Activated naive CD8-positive, alpha-beta T cell (primary cell): ENCODE results near the gene RASAL1.

Experiments used
- H3K27ac Mint-ChIP-seq: one replicate; pipeline ENCODE4 v1.8.0; 2021; ENCODE audit warnings: mixed read lengths
- H3K27me3 Mint-ChIP-seq: one replicate; pipeline ENCODE4 v1.8.0; 2021; ENCODE audit warnings: mixed read lengths
- H3K36me3 Mint-ChIP-seq: one replicate; pipeline ENCODE4 v1.8.0; 2021; ENCODE audit warnings: mixed read lengths
- H3K4me1 Mint-ChIP-seq: one replicate; pipeline ENCODE4 v1.8.0; 2021; ENCODE audit warnings: low read depth, mixed read lengths
- H3K4me3 Mint-ChIP-seq: one replicate; pipeline ENCODE4 v1.8.0; 2021; ENCODE audit warnings: mild to moderate bottlenecking, mixed read lengths
- H3K9me3 Mint-ChIP-seq: one replicate; pipeline ENCODE4 v1.8.0; 2021; ENCODE audit warnings: low read depth, mixed read lengths

The RASAL1 gene

DNA sequence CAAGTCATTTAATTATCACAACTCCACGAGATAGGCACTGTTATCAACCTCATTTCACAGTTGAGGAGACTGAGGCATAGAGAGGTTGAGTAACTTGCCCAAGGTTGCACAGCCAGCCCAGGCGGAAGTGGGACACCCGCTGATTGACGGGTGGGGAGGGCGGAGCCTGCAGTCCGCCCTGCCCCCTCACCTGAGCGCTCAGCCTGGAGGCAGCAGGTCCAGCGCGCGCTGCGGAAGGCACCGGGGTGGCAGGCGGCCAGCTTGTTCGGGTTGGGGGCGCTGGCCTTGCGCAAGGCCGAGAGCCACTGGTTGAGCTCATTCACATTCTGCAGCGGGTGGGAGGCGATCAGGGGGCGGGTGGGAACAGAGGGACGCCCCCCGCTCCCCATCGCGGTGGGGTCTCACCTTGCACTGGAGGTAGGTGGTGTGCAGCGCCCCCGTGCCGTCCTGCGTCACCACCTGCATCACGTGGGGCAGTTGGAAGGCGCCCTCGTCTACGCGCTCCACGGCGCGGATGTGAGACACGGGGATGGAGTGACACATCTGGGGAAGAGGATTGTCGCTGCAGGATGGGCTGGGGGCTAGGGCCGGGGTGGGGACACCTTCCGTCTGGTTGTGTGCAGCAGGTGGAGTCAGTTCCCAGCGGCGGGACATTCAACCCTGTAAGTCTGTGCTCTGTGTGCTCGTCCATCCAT is 31.7 kb downstream of the RASAL1 start:
- H3K27ac Mint-ChIP-seq = peak overlapping the region; percentile 50
- H3K9me3 Mint-ChIP-seq = no peaks in the 10 kb centered on the region

DNA sequence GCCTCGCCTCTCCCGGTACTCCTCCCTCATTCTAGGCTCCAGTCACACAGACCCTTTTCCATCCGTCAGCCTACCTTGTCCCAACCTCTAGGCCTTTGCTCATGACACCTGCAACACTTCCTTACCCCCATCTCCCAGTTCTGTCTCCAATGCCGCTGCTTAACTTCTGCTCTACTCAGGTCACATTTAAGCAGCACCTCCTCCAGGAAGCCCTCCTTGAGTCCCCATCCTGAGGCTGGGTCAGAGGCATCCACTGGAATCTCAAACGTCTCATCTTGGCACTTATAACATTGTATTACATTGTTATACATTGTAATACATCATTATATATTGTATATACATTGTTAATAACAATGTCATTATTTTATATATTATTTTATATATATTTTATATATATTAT is 32.8 kb downstream of the RASAL1 start:
- Mint-ChIP-seq H3K27ac (no peak overlapping the region), H3K9me3 (no peaks in the 10 kb centered on the region), H3K36me3 (no peaks in the 10 kb centered on the region), H3K27me3 (no peaks in the 10 kb centered on the region), H3K4me1 (peaks cover 14% of the 10 kb centered on the region), H3K4me3 (no peak overlapping the region)

More for the DNA sequence above, 31.7 kb downstream of the RASAL1 start:
- Mint-ChIP-seq H3K4me3 (peak overlapping the region; percentile 72), H3K4me1 (peaks cover 6% of the 10 kb centered on the region), H3K27me3 (no peaks in the 10 kb centered on the region), H3K36me3 (no peaks in the 10 kb centered on the region)

DNA sequence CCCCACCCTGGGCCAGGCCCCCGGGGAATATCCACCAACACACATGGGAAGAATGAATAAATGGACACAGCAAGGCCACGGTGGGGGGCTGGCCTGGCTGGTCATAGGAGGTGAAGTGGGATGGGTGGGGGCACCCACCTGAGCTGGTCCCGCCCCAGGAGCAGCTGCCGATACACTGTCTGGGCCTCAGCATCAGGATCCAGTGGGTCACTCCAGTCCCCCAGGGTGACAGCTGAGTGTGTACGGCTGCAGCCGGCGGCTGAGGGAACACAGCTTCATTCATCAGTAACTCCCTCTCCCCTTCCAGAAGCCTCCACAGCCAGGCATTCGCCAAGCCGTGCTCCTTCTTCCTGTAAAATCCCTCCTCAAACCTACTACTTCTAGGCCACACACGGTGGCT is 33.8 kb downstream of the RASAL1 start:
- Mint-ChIP-seq H3K27me3 (no peaks in the 10 kb centered on the region), H3K9me3 (no peaks in the 10 kb centered on the region), H3K27ac (no peak overlapping the region), H3K36me3 (no peaks in the 10 kb centered on the region), H3K4me1 (peaks cover 14% of the 10 kb centered on the region), H3K4me3 (no peak overlapping the region)

DNA sequence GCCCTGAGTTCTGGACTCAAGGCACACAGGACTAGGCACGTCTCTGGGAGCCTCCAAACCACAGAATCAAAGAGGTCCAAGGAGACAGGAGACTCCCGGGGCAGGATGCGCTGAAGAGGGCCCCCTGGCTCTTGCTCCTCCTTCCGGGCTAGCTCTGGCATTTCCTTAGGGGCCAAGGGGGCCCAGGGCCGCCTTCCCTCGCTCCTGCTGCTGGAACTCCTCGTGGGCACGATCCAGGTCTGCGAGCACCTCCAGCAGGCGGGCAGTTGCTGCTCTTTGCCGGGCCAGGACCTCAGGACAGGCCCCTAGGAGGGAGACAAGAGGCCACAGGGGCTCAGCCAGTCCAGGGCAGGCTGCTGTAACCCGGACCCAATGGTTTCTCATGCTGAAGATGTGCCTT is 35.8 kb downstream of the RASAL1 start:
- peaks cover 14% of the 10 kb centered on the region for H3K4me1 Mint-ChIP-seq
- H3K27me3 Mint-ChIP-seq = no peaks in the 10 kb centered on the region
- H3K36me3 Mint-ChIP-seq = no peaks in the 10 kb centered on the region
- H3K27ac Mint-ChIP-seq = no peak overlapping the region
- no peak overlapping the region for H3K4me3 Mint-ChIP-seq
- H3K9me3 Mint-ChIP-seq = no peaks in the 10 kb centered on the region

DNA sequence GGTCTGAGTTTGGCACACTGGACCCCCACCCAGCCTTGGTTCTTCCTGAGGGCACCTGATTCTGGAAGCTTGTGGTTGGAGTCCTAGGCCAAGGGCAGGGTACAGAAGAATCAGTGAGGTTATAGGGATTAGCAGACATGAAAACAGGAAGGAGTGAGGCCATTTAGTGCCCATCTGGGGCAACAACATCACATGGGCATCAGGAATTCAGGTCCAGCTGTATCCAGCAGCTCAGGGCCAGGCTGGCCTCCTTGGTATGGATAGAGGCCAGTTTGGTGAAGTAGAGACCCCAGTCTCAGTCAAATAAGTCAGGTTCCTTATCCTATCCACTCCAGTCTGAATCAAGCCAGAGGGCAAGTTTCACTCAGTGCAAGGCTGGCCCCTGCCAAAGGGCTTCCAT is 36.2 kb downstream of the RASAL1 start:
- Mint-ChIP-seq H3K36me3 (no peaks in the 10 kb centered on the region), H3K4me3 (no peak overlapping the region), H3K27ac (no peak overlapping the region), H3K27me3 (no peaks in the 10 kb centered on the region), H3K4me1 (peaks cover 13% of the 10 kb centered on the region), H3K9me3 (no peaks in the 10 kb centered on the region)

DNA sequence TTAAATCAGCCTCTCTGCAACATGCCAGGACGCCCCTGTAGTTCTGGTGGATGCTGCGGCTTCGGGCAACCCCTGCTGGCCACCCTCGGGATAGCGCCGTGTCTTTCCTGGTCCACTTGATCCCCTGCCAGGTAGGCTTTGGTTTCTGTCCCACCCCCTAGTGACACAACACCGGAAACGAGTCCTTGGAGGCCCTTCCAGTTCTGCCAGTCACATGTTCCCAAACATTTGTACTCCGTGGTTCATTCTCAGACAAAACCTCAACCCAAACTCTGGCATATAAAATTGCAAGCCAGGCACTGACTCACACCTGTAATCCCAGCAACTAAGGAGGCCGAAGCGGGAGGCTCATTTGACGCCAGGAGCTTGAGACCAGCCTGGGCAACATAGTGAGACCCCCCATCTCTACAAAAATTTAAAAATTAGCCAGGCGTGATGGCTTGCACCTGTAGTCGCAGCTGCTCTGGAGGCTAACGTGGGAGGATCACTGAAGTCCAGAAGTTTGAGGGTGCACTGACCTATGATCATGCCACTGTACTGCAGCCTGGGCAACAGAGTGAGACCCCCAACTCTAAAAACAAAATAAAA is 37.0 kb downstream of the RASAL1 start:
- peaks cover 10% of the 10 kb centered on the region for H3K4me1 Mint-ChIP-seq
- no peak overlapping the region for H3K27ac Mint-ChIP-seq
- H3K9me3 Mint-ChIP-seq = no peaks in the 10 kb centered on the region
- no peaks in the 10 kb centered on the region for H3K27me3 Mint-ChIP-seq
- H3K4me3 Mint-ChIP-seq = no peak overlapping the region
- no peaks in the 10 kb centered on the region for H3K36me3 Mint-ChIP-seq

DNA sequence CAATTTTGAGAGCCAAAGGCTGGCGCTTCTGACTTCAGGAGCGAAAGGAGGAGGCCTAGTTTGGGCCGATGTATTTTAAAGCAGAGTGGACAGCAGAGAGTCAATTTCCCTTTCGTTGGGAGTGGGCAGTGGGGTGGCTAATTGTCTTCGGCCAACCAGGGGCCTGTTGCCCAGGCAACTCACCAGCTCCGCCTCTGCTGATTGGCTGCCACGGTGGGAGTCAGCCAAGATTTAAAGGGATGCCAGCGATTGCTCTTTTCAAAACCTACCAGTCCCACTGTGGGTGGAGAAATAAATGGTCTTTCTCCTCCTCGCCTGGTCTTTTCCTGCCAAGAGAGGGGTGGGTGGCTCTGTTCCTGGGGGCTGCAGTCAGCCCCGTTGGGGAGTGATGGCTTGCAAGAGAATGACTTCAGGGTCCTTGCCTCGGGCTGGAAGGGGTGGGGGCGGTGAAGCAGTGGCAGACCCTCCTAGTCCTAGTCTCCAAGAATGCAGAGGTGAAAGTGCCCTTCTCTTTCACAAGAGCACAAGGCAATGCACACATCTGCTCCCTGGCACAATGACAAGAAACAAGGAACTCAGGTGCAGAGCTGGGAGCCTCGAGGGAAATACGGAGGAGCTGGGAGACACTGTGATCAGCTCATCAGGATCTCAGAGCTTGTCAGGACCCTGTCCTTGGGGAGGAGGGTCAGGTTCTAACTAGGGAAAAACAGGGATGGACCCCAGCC is 37.7 kb downstream of the RASAL1 start:
- Mint-ChIP-seq H3K36me3 (no peaks in the 10 kb centered on the region), H3K4me1 (peaks cover 9% of the 10 kb centered on the region), H3K27ac (no peak overlapping the region), H3K27me3 (no peaks in the 10 kb centered on the region), H3K9me3 (no peaks in the 10 kb centered on the region), H3K4me3 (no peak overlapping the region)

DNA sequence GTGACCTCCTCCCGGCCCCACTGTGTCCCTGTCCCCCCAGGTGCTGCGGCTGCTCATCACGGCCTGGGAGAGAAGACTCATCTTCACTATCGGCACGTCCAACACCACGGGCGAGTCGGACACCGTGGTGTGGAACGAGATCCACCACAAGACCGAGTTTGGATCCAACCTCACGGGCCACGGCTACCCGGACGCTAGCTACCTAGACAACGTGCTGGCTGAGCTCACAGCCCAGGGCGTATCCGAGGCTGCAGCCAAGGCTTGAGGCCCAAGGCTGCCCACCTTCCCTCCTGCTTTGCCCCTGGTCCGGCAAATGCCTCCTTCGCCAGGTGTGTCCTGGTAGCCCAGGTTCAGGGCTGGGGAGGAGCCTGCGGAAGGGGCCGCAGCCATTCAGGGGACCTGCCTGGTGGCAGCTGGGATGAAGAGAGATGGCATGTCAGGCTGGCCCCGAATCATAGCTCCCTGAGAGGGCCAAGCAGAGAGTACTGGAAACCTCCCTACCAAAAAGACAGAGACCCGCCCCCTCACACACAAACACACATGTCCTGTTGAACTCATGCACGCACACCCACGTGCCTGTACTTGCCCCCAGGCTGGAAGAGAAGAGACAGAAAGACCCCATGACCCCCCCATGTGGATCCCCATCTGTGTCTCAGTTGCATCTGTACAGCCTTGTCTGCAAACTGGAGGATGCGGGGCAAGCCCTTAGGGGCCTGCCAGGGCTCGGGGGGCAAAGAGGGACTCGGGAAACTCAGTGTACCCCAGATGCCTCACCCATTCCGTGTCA is 38.7 kb downstream of the RASAL1 start:
- Mint-ChIP-seq H3K9me3 (no peaks in the 10 kb centered on the region), H3K27me3 (no peaks in the 10 kb centered on the region), H3K4me3 (no peak overlapping the region), H3K36me3 (no peaks in the 10 kb centered on the region), H3K4me1 (peaks cover 19% of the 10 kb centered on the region), H3K27ac (no peak overlapping the region)

DNA sequence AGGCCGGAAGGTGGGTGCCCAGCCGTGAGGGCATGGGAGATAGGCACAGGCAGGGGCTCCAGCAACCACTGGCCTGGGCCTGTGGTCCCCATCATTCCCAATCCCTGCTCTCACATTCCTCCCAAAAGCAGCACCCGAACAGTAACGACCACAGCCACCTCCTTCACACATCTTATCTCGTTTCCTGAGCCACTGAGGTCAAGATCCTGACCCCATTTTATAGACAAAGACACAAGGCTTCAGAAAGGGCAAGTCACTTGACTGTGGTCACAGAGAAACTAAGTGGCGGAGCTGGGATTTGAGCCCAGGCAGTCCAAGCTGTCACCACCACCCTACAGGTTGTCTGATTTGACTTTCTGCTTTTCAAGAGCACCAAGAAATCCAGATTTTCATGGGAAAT is 40.2 kb downstream of the RASAL1 start:
- Mint-ChIP-seq H3K27me3 (no peaks in the 10 kb centered on the region), H3K4me3 (no peak overlapping the region), H3K36me3 (no peaks in the 10 kb centered on the region), H3K9me3 (no peaks in the 10 kb centered on the region), H3K4me1 (peaks cover 34% of the 10 kb centered on the region), H3K27ac (no peak overlapping the region)

DNA sequence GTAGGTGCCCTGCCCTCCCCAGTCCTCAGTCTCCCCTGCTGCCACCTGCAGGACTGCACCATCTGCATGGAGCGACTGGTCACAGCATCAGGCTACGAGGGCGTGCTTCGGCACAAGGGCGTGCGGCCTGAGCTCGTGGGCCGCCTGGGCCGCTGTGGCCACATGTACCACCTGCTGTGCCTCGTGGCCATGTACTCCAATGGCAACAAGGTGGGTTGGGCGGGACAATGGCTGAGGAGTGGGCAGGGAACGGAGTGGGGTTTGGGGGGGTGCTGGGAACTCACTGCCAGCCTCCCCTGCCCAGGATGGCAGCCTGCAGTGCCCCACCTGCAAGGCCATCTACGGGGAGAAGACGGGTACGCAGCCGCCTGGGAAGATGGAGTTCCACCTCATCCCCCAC is 40.8 kb downstream of the RASAL1 start:
- H3K4me3 Mint-ChIP-seq = no peak overlapping the region
- H3K36me3 Mint-ChIP-seq = no peaks in the 10 kb centered on the region
- no peaks in the 10 kb centered on the region for H3K27me3 Mint-ChIP-seq
- no peaks in the 10 kb centered on the region for H3K9me3 Mint-ChIP-seq
- no peak overlapping the region for H3K27ac Mint-ChIP-seq
- H3K4me1 Mint-ChIP-seq = peaks cover 41% of the 10 kb centered on the region

DNA sequence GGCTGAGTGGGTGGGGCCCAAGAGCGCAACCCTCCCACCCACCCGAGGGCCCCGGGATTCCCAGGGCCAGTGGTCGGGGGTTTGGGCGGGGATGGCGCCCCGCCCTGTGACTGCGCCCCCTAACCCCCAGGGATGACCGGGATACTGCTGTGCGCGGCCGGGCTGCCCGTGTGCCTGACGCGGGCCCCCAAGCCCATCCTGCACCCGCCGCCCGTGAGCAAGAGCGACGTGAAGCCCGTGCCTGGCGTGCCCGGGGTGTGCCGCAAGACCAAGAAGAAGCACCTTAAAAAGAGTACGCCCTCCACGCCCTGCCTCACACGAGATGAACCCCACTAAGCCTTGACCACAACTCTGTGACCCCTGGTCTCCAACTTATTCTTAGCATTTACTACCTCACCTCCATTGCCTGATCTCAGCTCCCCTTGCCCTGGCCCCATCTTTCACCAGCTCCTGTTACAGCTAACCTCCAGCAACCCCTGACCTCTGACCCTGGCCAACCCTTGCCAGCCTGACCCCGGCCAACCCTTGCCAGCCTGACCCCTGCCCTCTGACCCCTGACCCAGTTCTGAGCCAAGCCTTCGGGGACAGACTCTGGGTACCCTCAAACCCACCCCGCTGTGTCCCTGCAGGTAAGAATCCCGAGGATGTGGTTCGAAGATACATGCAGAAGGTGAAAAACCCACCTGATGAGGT is 42.0 kb downstream of the RASAL1 start:
- H3K4me1 Mint-ChIP-seq = peaks cover 49% of the 10 kb centered on the region
- H3K27ac Mint-ChIP-seq = no peak overlapping the region
- no peaks in the 10 kb centered on the region for H3K36me3 Mint-ChIP-seq
- H3K4me3 Mint-ChIP-seq = no peak overlapping the region
- no peaks in the 10 kb centered on the region for H3K27me3 Mint-ChIP-seq
- no peaks in the 10 kb centered on the region for H3K9me3 Mint-ChIP-seq

DNA sequence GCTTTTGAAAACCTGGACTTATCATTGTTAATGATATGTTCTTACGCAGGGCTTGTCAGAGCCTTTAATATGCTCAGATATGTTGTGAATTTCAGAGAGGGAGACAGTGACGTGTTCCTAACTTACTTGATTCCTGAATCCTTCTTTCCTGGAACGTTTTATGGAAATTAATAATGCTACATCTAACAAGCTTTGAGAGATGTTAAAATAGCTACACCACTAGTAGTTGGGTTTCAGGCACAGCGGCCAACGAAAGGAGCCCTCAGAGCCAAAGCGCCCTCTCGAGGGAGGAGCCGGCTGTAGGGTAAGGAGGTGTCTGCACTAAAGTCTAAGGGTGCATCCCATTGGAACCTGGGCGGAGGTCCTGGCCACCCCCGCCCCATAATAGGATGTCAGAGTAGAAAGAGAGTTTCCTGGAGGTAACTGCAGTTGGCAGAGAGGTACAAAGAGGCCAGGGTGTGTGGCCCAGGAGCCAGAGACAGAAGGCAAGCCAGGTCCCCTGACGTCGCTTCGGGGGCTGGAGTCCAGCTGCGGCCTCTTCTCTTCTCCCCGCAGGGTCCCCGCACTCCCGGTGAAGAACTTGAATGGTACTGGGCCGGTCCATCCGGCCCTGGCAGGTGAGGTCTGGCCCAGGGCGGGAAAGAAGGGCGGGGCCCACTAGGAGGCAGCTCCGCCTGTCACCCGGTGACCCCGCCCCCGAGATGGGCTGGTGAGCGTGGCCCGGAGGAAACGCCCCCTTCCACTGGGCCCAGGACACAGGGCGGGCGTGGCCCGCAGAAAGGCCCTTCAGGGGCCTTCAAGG is 42.8 kb downstream of the RASAL1 start:
- Mint-ChIP-seq H3K4me1 (peaks cover 50% of the 10 kb centered on the region), H3K36me3 (no peaks in the 10 kb centered on the region), H3K4me3 (no peak overlapping the region), H3K27me3 (no peaks in the 10 kb centered on the region), H3K9me3 (no peaks in the 10 kb centered on the region), H3K27ac (no peak overlapping the region)

DNA sequence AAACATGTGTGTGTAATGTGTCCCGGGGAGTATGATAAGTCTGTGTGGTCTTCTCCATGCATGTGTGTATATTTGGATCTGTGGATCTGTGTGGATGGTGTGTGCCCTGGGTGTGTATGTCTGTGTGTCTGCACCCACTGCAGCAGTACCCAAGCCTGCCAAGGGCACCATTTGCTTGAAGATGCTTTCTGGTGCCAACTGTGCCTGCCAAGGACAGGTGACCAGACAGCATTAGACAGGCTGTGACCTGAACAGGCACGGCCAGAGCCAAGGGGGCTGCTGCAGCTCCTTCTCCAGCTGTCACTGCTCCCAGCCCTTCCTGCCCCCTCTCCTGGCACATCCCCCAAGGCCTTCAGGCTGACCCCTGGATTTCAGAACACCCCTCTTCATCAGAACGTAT is 44.1 kb downstream of the RASAL1 start:
- peaks cover 62% of the 10 kb centered on the region for H3K4me1 Mint-ChIP-seq
- no peaks in the 10 kb centered on the region for H3K9me3 Mint-ChIP-seq
- no peaks in the 10 kb centered on the region for H3K27me3 Mint-ChIP-seq
- no peak overlapping the region for H3K4me3 Mint-ChIP-seq
- H3K36me3 Mint-ChIP-seq = no peaks in the 10 kb centered on the region
- no peak overlapping the region for H3K27ac Mint-ChIP-seq

DNA sequence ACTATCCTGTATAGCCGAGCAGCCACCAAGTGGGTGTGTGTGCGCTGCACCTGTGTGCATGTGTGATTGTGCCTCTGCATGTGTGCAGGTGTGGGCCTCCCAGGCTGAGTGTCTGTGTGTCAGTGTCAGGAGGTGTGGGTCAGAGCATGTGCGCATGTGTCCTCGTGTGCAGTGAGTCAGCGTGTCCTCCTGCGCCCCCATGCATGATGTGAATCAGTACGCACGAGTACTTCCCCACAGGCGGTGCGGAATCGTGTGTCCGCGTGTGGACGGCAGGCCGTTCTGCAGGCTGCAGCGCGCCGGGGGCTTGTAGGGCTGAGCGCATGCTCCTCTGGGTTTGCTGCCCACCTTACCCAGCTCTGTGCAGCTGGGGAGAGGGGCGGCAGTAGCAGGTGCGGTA is 44.8 kb downstream of the RASAL1 start:
- H3K27ac Mint-ChIP-seq = no peak overlapping the region
- H3K27me3 Mint-ChIP-seq = no peaks in the 10 kb centered on the region
- no peak overlapping the region for H3K4me3 Mint-ChIP-seq
- no peaks in the 10 kb centered on the region for H3K9me3 Mint-ChIP-seq
- H3K36me3 Mint-ChIP-seq = no peaks in the 10 kb centered on the region
- H3K4me1 Mint-ChIP-seq = peaks cover 70% of the 10 kb centered on the region
